Ecto neural progenitor cell (in vitro differentiated cells): ENCODE measurements around the gene MAGEA2.
A peak's percentile ranks its signal among the peaks of the same experiment; 100 is the strongest.
"Not testable (repeated sequence)": the region's sequence is repeated elsewhere in the genome, so short reads cannot be mapped to it uniquely, and the experiment has no call there.

Source experiments
- DNase-seq: peaks from one replicate; pipeline ENCODE4 v3.0.0-alpha.2; 2018; ENCODE audit warnings: low spot score

The MAGEA2 gene

GRCh38 chrX:152706500-152706899 lies 47.1 kb downstream of the MAGEA2 start:
- DNase-seq, result not testable (repeated sequence)

GRCh38 chrX:152700390-152700789 lies 53.3 kb downstream of the MAGEA2 start:
- DNase-seq, result peak; percentile 18
